Astrocyte (in vitro differentiated cells and primary cell): ENCODE data around the gene WDPCP.

Source experiments
- CTCF ChIP-seq: IDR thresholded peaks from 2 replicates; pipeline ENCODE4 v1.5.1; 2011; ENCODE audit warnings: low read depth, mild to moderate bottlenecking, inconsistent platforms, low read length, moderate library complexity; ENCODE audit not compliant: insufficient read depth
- EZH2 ChIP-seq: IDR thresholded peaks from 2 replicates; pipeline ENCODE4 v1.6.1; 2012; ENCODE audit warnings: mild to moderate bottlenecking, low read length, inconsistent platforms; ENCODE audit not compliant: insufficient read depth

DNA sequence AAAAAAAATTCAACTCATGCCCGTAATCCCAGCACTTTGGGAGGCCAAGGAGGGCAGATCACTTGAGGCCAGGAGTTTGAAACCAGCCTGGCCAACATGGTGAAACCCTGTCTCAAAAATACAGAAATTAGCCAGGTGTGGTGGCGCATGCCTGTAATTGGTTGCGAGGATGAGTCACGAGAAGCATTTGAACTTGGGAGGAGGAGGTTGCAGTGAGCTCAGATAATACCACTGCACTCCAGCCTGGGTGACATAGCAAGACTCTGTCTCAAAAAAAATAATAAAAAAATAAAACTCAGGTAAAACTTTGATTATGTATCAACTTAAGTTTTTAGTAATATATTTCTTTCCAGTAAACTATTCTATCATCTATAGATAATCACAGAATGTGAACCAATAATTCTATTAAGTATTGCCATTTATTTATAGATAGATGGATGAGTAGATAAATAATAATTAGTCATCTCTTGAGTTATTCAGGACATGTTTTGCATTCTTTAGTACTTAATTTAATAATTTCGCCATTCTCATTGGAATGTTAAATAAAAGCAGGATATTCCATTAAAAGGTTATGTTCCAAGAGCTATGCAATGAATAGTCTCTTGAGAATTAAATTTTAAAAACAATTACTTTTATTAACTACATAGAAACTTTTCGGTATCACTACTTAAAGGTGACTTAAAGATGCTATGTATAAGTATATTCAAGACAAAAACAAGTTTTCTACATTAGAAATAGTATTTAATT, 48.7 kb downstream of the WDPCP start:
- TF ChIP-seq CTCF = no peak
- TF ChIP-seq EZH2 = no peak
